Measurements from ENCODE around the gene GPSM1. TPM values are rescaled to one million over a fixed set of nuclear protein-coding genes. Genes with fewer than 3 reads are reported as not detected.

GPSM1 gene
- total RNA-seq, 1 donor, result 39.1 TPM

GRCh38 chr9:136367296-136368145, 40.2 kb downstream of the GPSM1 start:
- Histone ChIP-seq H2AFZ (ENCODE audit: low read length) (no peak overlapping the region), H3K36me3 (ENCODE audit: insufficient read depth, low read length) (no peaks in the 10 kb centered on the region), H3K9me3 (ENCODE audit: low read depth, low read length) (no peaks in the 10 kb centered on the region), H3K4me1 (ENCODE audit: insufficient read depth, low read length) (peaks cover 15% of the 10 kb centered on the region), H3K4me2 (ENCODE audit: insufficient read depth, low read length) (no peak overlapping the region), H3K27ac (ENCODE audit: low read depth, low read length) (no peak overlapping the region), H4K20me1 (ENCODE audit: insufficient read depth, low read length) (peaks cover 10% of the 10 kb centered on the region), H3K79me2 (ENCODE audit: insufficient read depth, low read length) (peaks cover 12% of the 10 kb centered on the region), H3K27me3 (ENCODE audit: insufficient read depth, low read length) (no peaks in the 10 kb centered on the region), H3K4me3 (ENCODE audit: insufficient read depth, low read length) (no peak overlapping the region)
- no peak for DNase-seq (ENCODE audit: insufficient read length, low spot score, missing footprints)
- TF ChIP-seq, protein P1, sequence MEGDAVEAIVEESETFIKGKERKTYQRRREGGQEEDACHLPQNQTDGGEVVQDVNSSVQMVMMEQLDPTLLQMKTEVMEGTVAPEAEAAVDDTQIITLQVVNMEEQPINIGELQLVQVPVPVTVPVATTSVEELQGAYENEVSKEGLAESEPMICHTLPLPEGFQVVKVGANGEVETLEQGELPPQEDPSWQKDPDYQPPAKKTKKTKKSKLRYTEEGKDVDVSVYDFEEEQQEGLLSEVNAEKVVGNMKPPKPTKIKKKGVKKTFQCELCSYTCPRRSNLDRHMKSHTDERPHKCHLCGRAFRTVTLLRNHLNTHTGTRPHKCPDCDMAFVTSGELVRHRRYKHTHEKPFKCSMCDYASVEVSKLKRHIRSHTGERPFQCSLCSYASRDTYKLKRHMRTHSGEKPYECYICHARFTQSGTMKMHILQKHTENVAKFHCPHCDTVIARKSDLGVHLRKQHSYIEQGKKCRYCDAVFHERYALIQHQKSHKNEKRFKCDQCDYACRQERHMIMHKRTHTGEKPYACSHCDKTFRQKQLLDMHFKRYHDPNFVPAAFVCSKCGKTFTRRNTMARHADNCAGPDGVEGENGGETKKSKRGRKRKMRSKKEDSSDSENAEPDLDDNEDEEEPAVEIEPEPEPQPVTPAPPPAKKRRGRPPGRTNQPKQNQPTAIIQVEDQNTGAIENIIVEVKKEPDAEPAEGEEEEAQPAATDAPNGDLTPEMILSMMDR (IDR thresholded peaks at IDR 0.05; ENCODE audit: extremely low read depth, low read depth, low read length), result no peak

GRCh38 chr9:136368190-136368589, 40.9 kb downstream of the GPSM1 start:
- H3K9me3 ChIP-seq (ENCODE audit: low read depth, low read length), result no peaks in the 10 kb centered on the region
- H3K36me3 ChIP-seq (ENCODE audit: insufficient read depth, low read length), result no peaks in the 10 kb centered on the region
- H3K4me2 ChIP-seq (ENCODE audit: insufficient read depth, low read length), result no peak overlapping the region
- peaks cover 10% of the 10 kb centered on the region for H4K20me1 ChIP-seq (ENCODE audit: insufficient read depth, low read length)
- TF ChIP-seq, protein P1 (IDR thresholded peaks at IDR 0.05; ENCODE audit: extremely low read depth, low read depth, low read length), result no peak
- H3K79me2 ChIP-seq (ENCODE audit: insufficient read depth, low read length), result peaks cover 12% of the 10 kb centered on the region
- no peak overlapping the region for H3K4me3 ChIP-seq (ENCODE audit: insufficient read depth, low read length)
- no peaks in the 10 kb centered on the region for H3K27me3 ChIP-seq (ENCODE audit: insufficient read depth, low read length)
- H2AFZ ChIP-seq (ENCODE audit: low read length), result no peak overlapping the region
- DNase-seq (ENCODE audit: insufficient read length, low spot score, missing footprints), result no peak
- H3K4me1 ChIP-seq (ENCODE audit: insufficient read depth, low read length), result peaks cover 17% of the 10 kb centered on the region
- H3K27ac ChIP-seq (ENCODE audit: low read depth, low read length), result no peak overlapping the region

DNA sequence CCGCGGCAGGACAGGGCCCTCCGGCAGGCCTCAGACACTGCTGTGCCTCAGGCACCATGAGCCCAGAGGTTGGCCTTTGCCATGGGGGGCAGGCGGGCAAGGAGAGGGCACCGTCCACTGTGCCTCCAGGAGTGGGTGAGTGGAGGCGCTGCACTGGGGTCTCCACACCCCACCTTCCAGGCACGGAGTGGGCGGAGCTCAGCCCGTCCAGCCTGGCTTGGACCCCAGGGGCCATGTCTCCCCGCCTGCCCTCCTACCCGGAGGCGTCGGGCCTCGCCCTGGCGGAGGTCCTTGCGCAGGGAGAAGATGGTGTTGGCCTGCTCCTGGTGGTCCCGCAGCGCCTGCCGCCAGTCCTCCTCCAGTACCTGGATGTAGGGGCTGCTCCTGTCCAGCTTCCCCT, 42.7 kb downstream of the GPSM1 start:
- no peak overlapping the region for H3K27ac ChIP-seq (ENCODE audit: low read depth, low read length)
- TF ChIP-seq, protein P1 (IDR thresholded peaks at IDR 0.05; ENCODE audit: extremely low read depth, low read depth, low read length), result no peak

GRCh38 chr9:136370687-136371532, 43.6 kb downstream of the GPSM1 start:
- Histone ChIP-seq H3K27me3 (ENCODE audit: insufficient read depth, low read length) (no peaks in the 10 kb centered on the region), H3K4me2 (ENCODE audit: insufficient read depth, low read length) (no peak overlapping the region), H3K79me2 (ENCODE audit: insufficient read depth, low read length) (no peaks in the 10 kb centered on the region), H2AFZ (ENCODE audit: low read length) (no peak overlapping the region), H3K36me3 (ENCODE audit: insufficient read depth, low read length) (peaks cover 3% of the 10 kb centered on the region), H3K9me3 (ENCODE audit: low read depth, low read length) (no peaks in the 10 kb centered on the region), H4K20me1 (ENCODE audit: insufficient read depth, low read length) (no peaks in the 10 kb centered on the region), H3K4me1 (ENCODE audit: insufficient read depth, low read length) (peaks cover 14% of the 10 kb centered on the region), H3K27ac (ENCODE audit: low read depth, low read length) (no peak overlapping the region), H3K4me3 (ENCODE audit: insufficient read depth, low read length) (no peak overlapping the region)
- TF ChIP-seq, protein P1 (IDR thresholded peaks at IDR 0.05; ENCODE audit: extremely low read depth, low read depth, low read length), result no peak
- peak; percentile 98 for DNase-seq (ENCODE audit: insufficient read length, low spot score, missing footprints)

More for the DNA sequence above, 42.7 kb downstream of the GPSM1 start:
- no peaks in the 10 kb centered on the region for H3K9me3 ChIP-seq (ENCODE audit: low read depth, low read length)
- H3K79me2 ChIP-seq (ENCODE audit: insufficient read depth, low read length), result peaks cover 3% of the 10 kb centered on the region
- no peaks in the 10 kb centered on the region for H3K27me3 ChIP-seq (ENCODE audit: insufficient read depth, low read length)
- H3K36me3 ChIP-seq (ENCODE audit: insufficient read depth, low read length), result peaks cover 3% of the 10 kb centered on the region
- H3K4me3 ChIP-seq (ENCODE audit: insufficient read depth, low read length), result no peak overlapping the region
- H3K4me2 ChIP-seq (ENCODE audit: insufficient read depth, low read length), result no peak overlapping the region
- DNase-seq (ENCODE audit: insufficient read length, low spot score, missing footprints), result no peak
- no peak overlapping the region for H2AFZ ChIP-seq (ENCODE audit: low read length)
- H3K4me1 ChIP-seq (ENCODE audit: insufficient read depth, low read length), result peaks cover 14% of the 10 kb centered on the region
- H4K20me1 ChIP-seq (ENCODE audit: insufficient read depth, low read length), result no peaks in the 10 kb centered on the region
